ENCODE data around the gene FGF12.

FGF12 gene

GRCh38 chr3:192489579-192489978 lies 237.8 kb downstream of the FGF12 start:
- Histone ChIP-seq H3K4me1 (ENCODE audit: control insufficient read depth, insufficient read depth, low read length) (no peaks in the 10 kb centered on the region), H3K4me3 (ENCODE audit: low read length) (no peak overlapping the region), H3K27me3 (replicated peaks; ENCODE audit: control insufficient read depth, insufficient read depth, low read length) (no peaks in the 10 kb centered on the region), H3K9me3 (ENCODE audit: control insufficient read depth, low read length) (no peaks in the 10 kb centered on the region), H3K9ac (ENCODE audit: low read length) (no peak overlapping the region), H3K36me3 (ENCODE audit: control insufficient read depth, insufficient read depth, low read length, severe bottlenecking) (no peaks in the 10 kb centered on the region)
- DNase-seq (ENCODE audit: low read depth): no peak

DNA sequence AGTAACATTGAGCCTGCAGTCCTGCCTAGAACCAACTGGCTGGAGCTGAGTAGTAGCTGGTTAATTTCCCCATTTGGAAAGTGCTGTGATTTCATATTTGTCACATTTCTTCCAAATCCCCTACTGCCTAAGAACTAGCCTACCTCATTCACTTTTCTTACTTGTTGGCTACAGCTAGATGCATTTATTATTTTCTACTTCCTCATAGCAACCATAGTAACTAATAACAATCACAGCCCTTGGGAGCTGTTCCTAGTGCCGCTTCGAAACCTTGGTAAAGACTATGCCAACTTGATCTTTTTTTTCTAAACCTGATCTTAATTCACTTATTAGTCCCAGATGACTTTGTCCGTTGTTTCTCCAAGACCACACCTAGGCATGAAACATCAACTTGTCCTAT lies 240.3 kb downstream of the FGF12 start:
- Histone ChIP-seq H3K27me3 (replicated peaks; ENCODE audit: control insufficient read depth, insufficient read depth, low read length) (no peaks in the 10 kb centered on the region), H3K9me3 (ENCODE audit: control insufficient read depth, low read length) (no peaks in the 10 kb centered on the region), H3K36me3 (ENCODE audit: control insufficient read depth, insufficient read depth, low read length, severe bottlenecking) (no peaks in the 10 kb centered on the region)

DNA sequence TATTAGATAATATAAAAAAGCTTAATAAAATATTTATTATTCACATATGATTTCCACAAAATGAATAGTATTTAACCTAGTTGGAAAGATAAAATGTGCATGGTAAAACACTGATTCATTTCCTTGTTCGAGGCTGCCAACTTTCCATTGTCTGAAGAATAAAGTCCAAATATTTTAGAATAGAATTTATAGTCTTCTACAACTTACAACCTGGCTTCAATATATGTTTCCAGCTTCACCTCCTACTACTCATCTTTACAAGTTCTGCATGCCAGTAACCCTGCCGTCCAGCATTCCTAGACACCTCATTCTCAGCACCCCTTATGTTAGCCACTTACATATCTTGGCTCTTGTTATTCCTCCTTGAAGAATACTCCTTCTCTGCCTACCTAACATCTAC lies 244.5 kb downstream of the FGF12 start:
- no peaks in the 10 kb centered on the region for H3K36me3 ChIP-seq (ENCODE audit: control insufficient read depth, insufficient read depth, low read length, severe bottlenecking)
- DNase-seq (ENCODE audit: low read depth): no peak
- H3K27me3 ChIP-seq (replicated peaks; ENCODE audit: control insufficient read depth, insufficient read depth, low read length): no peaks in the 10 kb centered on the region
- H3K9me3 ChIP-seq (ENCODE audit: control insufficient read depth, low read length): no peaks in the 10 kb centered on the region
- peaks cover 22% of the 10 kb centered on the region for H3K4me1 ChIP-seq (ENCODE audit: control insufficient read depth, insufficient read depth, low read length)
- peak overlapping the region; percentile 67 for H3K4me3 ChIP-seq (ENCODE audit: low read length)
- peak overlapping the region; percentile 14 for H3K9ac ChIP-seq (ENCODE audit: low read length)

More for the DNA sequence above, 240.3 kb downstream of the FGF12 start:
- Histone ChIP-seq H3K9ac (ENCODE audit: low read length) (no peak overlapping the region), H3K4me1 (ENCODE audit: control insufficient read depth, insufficient read depth, low read length) (peaks cover 12% of the 10 kb centered on the region), H3K4me3 (ENCODE audit: low read length) (no peak overlapping the region)
- no peak for DNase-seq (ENCODE audit: low read depth)

GRCh38 chr3:192482391-192482790 lies 244.9 kb downstream of the FGF12 start:
- Histone ChIP-seq H3K27me3 (replicated peaks; ENCODE audit: control insufficient read depth, insufficient read depth, low read length) (no peaks in the 10 kb centered on the region), H3K9me3 (ENCODE audit: control insufficient read depth, low read length) (no peaks in the 10 kb centered on the region), H3K4me1 (ENCODE audit: control insufficient read depth, insufficient read depth, low read length) (peaks cover 22% of the 10 kb centered on the region), H3K36me3 (ENCODE audit: control insufficient read depth, insufficient read depth, low read length, severe bottlenecking) (no peaks in the 10 kb centered on the region), H3K4me3 (ENCODE audit: low read length) (peak overlapping the region; percentile 1), H3K9ac (ENCODE audit: low read length) (no peak overlapping the region)
- no peak for DNase-seq (ENCODE audit: low read depth)

- Histone ChIP-seq H3K9ac (ENCODE audit: low read length) (no peak overlapping the region), H3K36me3 (ENCODE audit: control insufficient read depth, insufficient read depth, low read length, severe bottlenecking) (no peaks in the 10 kb centered on the region), H3K4me1 (ENCODE audit: control insufficient read depth, insufficient read depth, low read length) (peaks cover 22% of the 10 kb centered on the region), H3K27me3 (replicated peaks; ENCODE audit: control insufficient read depth, insufficient read depth, low read length) (no peaks in the 10 kb centered on the region), H3K9me3 (ENCODE audit: control insufficient read depth, low read length) (no peaks in the 10 kb centered on the region), H3K4me3 (ENCODE audit: low read length) (peak overlapping the region; percentile 38)
- DNase-seq (ENCODE audit: low read depth): peak; percentile 24
Observed at GRCh38 chr3:192481638-192482037, 245.7 kb downstream of the FGF12 start.

GRCh38 chr3:192467230-192468140 lies 259.9 kb downstream of the FGF12 start:
- H3K36me3 ChIP-seq (ENCODE audit: control insufficient read depth, insufficient read depth, low read length, severe bottlenecking): no peaks in the 10 kb centered on the region
- no peaks in the 10 kb centered on the region for H3K9me3 ChIP-seq (ENCODE audit: control insufficient read depth, low read length)
- peak; percentile 69 for DNase-seq (ENCODE audit: low read depth)
- H3K9ac ChIP-seq (ENCODE audit: low read length): no peak overlapping the region
- no peak overlapping the region for H3K4me3 ChIP-seq (ENCODE audit: low read length)
- no peaks in the 10 kb centered on the region for H3K4me1 ChIP-seq (ENCODE audit: control insufficient read depth, insufficient read depth, low read length)
- H3K27me3 ChIP-seq (replicated peaks; ENCODE audit: control insufficient read depth, insufficient read depth, low read length): peaks cover 21% of the 10 kb centered on the region

DNA sequence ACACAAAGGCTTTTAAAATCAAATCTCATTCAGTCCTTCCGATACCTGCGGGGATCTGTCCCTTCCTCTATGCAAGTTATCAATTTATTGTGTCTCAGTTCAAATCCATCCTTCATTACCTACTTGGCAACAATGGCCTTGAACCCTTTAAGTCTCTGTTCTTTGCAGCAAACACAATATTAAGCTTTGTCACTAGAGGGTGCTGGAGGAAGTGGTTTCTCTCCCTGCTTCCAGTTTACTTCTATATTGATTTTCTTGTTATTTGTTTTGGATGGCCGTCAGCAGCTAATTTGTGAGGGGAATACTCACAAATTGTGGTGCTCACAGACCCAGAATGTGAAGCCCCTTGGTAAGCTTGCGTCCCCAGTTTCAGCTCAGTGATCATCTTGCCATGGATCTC lies 278.3 kb downstream of the FGF12 start:
- Histone ChIP-seq H3K4me1 (ENCODE audit: control insufficient read depth, insufficient read depth, low read length) (peaks cover 6% of the 10 kb centered on the region), H3K9ac (ENCODE audit: low read length) (no peak overlapping the region), H3K27me3 (replicated peaks; ENCODE audit: control insufficient read depth, insufficient read depth, low read length) (peaks cover 41% of the 10 kb centered on the region), H3K4me3 (ENCODE audit: low read length) (no peak overlapping the region), H3K36me3 (ENCODE audit: control insufficient read depth, insufficient read depth, low read length, severe bottlenecking) (no peaks in the 10 kb centered on the region), H3K9me3 (ENCODE audit: control insufficient read depth, low read length) (peaks cover 6% of the 10 kb centered on the region)
- no peak for DNase-seq (ENCODE audit: low read depth)

DNA sequence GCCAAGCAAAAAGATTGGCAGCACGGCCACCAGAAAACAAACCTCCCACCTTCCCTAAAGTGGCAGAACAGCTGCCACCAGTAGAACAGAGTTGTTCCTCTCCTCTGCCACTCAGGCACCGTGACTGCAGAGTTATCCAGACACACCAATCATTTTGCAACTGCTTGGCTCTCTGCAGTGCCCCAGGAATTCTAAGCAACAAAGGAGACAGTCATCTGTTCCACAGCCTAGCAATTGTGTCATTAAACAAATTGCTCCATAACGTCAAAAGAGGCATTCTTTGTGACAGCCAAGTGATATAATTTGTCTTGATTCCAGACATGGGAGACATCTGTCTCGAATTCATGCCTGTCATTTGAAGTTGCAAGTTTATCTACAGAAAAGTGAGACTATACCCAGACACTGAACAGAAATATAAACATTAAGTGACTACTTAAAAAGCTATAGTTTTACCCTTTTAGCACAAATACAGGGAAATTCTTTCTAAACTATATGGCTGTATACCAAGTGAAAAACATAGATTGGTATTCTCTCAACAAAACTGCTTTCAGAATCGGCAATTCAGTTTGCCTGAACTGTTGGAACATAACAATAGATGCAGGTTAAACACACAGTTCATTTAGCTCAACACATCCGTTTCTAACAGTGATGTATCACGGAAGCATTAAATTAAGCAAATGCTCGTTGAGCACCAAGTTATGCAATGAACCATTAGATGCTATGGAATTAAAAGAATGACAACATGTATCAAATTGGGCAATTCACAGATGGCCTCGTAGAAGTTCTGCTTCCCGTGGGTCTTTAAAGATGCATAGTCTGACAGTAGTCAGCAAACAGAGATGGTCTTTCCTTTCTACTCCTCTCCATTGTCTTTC lies 281.3 kb downstream of the FGF12 start:
- peaks cover 6% of the 10 kb centered on the region for H3K4me1 ChIP-seq (ENCODE audit: control insufficient read depth, insufficient read depth, low read length)
- peak; percentile 54 for DNase-seq (ENCODE audit: low read depth)
- no peak overlapping the region for H3K9ac ChIP-seq (ENCODE audit: low read length)
- H3K4me3 ChIP-seq (ENCODE audit: low read length): no peak overlapping the region
- H3K27me3 ChIP-seq (replicated peaks; ENCODE audit: control insufficient read depth, insufficient read depth, low read length): peaks cover 46% of the 10 kb centered on the region
- H3K36me3 ChIP-seq (ENCODE audit: control insufficient read depth, insufficient read depth, low read length, severe bottlenecking): no peaks in the 10 kb centered on the region
- no peaks in the 10 kb centered on the region for H3K9me3 ChIP-seq (ENCODE audit: control insufficient read depth, low read length)

- H3K4me3 ChIP-seq (ENCODE audit: low read length): no peak overlapping the region
- H3K9ac ChIP-seq (ENCODE audit: low read length): no peak overlapping the region
- H3K27me3 ChIP-seq (replicated peaks; ENCODE audit: control insufficient read depth, insufficient read depth, low read length): peaks cover 49% of the 10 kb centered on the region
- H3K36me3 ChIP-seq (ENCODE audit: control insufficient read depth, insufficient read depth, low read length, severe bottlenecking): no peaks in the 10 kb centered on the region
- no peaks in the 10 kb centered on the region for H3K9me3 ChIP-seq (ENCODE audit: control insufficient read depth, low read length)
- H3K4me1 ChIP-seq (ENCODE audit: control insufficient read depth, insufficient read depth, low read length): peaks cover 6% of the 10 kb centered on the region
- no peak for DNase-seq (ENCODE audit: low read depth)
Observed at GRCh38 chr3:192444791-192445106, 282.6 kb downstream of the FGF12 start.

DNA sequence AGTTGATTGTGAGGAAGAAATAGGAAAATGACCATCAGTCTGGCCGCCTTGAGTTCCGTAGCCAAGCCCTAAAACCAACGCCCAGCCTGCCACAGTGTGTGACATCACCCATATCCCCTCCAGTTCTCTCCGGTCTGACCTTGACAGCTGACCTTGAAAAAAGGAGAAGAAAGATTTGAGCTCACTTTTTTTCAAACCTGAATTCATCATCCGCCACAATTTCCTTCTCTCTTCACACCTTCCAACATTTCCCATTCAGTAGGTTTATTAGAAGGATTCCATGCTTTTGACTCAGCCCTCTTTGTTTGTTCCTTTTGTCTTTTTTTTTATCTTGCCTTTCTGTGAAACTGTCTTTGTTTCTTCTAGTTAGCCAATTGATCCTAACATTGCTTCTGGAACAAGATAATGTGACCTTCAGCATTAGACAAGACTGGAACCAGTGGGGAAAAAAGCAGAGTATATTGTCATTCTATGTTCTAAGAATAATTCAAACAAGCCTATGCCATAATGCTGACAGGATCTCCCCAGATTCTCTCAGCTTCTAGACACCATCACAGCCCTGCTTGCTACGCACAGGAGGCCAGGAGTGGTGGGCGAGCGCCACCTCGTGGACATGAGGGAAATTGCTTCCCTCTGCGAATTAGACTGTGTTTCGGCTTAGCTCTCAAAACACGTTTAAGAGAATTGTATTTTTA lies 283.1 kb downstream of the FGF12 start:
- Histone ChIP-seq H3K4me1 (ENCODE audit: control insufficient read depth, insufficient read depth, low read length) (peaks cover 6% of the 10 kb centered on the region), H3K27me3 (replicated peaks; ENCODE audit: control insufficient read depth, insufficient read depth, low read length) (peaks cover 48% of the 10 kb centered on the region), H3K4me3 (ENCODE audit: low read length) (no peak overlapping the region), H3K9me3 (ENCODE audit: control insufficient read depth, low read length) (no peaks in the 10 kb centered on the region), H3K36me3 (ENCODE audit: control insufficient read depth, insufficient read depth, low read length, severe bottlenecking) (no peaks in the 10 kb centered on the region), H3K9ac (ENCODE audit: low read length) (no peak overlapping the region)
- DNase-seq (ENCODE audit: low read depth): peak; percentile 81

DNA sequence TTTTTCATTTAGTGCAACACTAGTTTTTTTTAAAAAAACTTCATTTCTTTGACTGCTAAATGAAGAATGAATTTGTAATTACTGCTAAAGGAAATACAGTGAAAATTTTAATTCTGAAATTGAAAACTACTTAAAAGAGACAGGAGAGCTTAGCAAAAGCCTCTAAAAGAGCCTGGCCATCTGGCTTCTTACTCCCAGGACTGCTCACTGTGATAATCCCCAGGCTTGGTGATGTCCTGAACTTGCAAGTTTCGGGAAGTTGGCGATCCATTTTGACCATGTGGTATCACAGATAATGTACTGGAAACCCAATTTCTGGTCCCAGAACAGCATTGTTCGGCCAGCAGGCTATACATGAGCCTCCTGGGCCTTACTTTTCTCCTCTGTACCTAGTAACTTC lies 292.1 kb downstream of the FGF12 start:
- Histone ChIP-seq H3K27me3 (replicated peaks; ENCODE audit: control insufficient read depth, insufficient read depth, low read length) (peaks cover 24% of the 10 kb centered on the region), H3K9me3 (ENCODE audit: control insufficient read depth, low read length) (no peaks in the 10 kb centered on the region), H3K4me3 (ENCODE audit: low read length) (no peak overlapping the region), H3K36me3 (ENCODE audit: control insufficient read depth, insufficient read depth, low read length, severe bottlenecking) (no peaks in the 10 kb centered on the region), H3K4me1 (ENCODE audit: control insufficient read depth, insufficient read depth, low read length) (peaks cover 4% of the 10 kb centered on the region), H3K9ac (ENCODE audit: low read length) (no peak overlapping the region)
- DNase-seq (ENCODE audit: low read depth): no peak
